Activated CD8-positive, alpha-beta T cell treated with anti-CD3 and anti-CD28 coated beads for 36 hours (primary cell): ENCODE data around the gene DLGAP1. TPM values are rescaled to one million over a fixed set of nuclear protein-coding genes. Genes with fewer than 3 reads are reported as not detected.

Experiments used
- ATAC-seq: fragments of 200-7000 bp; cut with Tn5 transposase; one replicate; pipeline ENCODE4 v1.10.0; 2021; ENCODE audit warnings: mild to moderate bottlenecking, moderate library complexity
- CTCF ChIA-PET: fragments of 350-600 bp; sonication (Branson Sonifier 250); formaldehyde crosslinking; loops from one replicate; lab custom pipeline; 2021; ENCODE audit warnings: antibody characterized with exemption; lab: Charles Lee
- POLR2A ChIA-PET: fragments of 350-600 bp; sonication (Branson Sonifier 250); formaldehyde crosslinking; loops from one replicate; lab custom pipeline; 2021; ENCODE audit warnings: antibody characterized with exemption; lab: Charles Lee
- DNase-seq: peaks from one replicate; pipeline ENCODE4 v3.0.0-alpha.2; 2020
- H3K27ac Mint-ChIP-seq: one replicate; pipeline ENCODE4 v1.8.0; 2021; ENCODE audit warnings: mild to moderate bottlenecking, mixed read lengths
- H3K27me3 Mint-ChIP-seq: one replicate; pipeline ENCODE4 v1.8.0; 2021; ENCODE audit warnings: mixed read lengths
- H3K36me3 Mint-ChIP-seq: one replicate; pipeline ENCODE4 v1.8.0; 2021; ENCODE audit warnings: low read depth, mixed read lengths
- H3K4me1 Mint-ChIP-seq: one replicate; pipeline ENCODE4 v1.8.0; 2021; ENCODE audit warnings: low read depth, mixed read lengths
- H3K4me3 Mint-ChIP-seq: one replicate; pipeline ENCODE4 v1.8.0; 2021; ENCODE audit warnings: mild to moderate bottlenecking, moderate library complexity, mixed read lengths
- H3K9me3 Mint-ChIP-seq: one replicate; pipeline ENCODE4 v1.8.0; 2021; ENCODE audit warnings: mixed read lengths
- CTCF ChIP-seq: fragments of 200-600 bp; IDR thresholded peaks from one replicate; pipeline ENCODE4 v1.8.0; 2022; ENCODE audit warnings: antibody characterized with exemption, mild to moderate bottlenecking
- intact Hi-C: fragments of 100-400 bp; cut with micrococcal nuclease; formaldehyde crosslinking; loops from one replicate; pipeline ENCODE4 v1.10.0; 2022
- total RNA-seq, 2 experiments: library from RNA; stranded (reverse); gene quantifications; one replicate each; pipeline ENCODE4 v1.2.3, GENCODE V29; 2021

The DLGAP1 gene
- total RNA-seq, 2 experiments from 2014 or later = not detected

- Mint-ChIP-seq H3K9me3 (no peaks in the 10 kb centered on the region), H3K27me3 (no peaks in the 10 kb centered on the region), H3K4me3 (no peak overlapping the region), H3K36me3 (no peaks in the 10 kb centered on the region), H3K4me1 (no peaks in the 10 kb centered on the region), H3K27ac (no peak overlapping the region)
- intact Hi-C loops = no loop called here
- TF ChIP-seq CTCF = no peak
- ATAC-seq (no peak), DNase-seq (no peak)
- ChIA-PET CTCF (interaction anchor here (1.4 kb wide), 1 partner anchor 30 kb away, joined by 3 read pairs; no protein-coding TSS in a partner anchor), POLR2A (no interaction called here)
Observed at GRCh38 chr18:3554811-3555427, 900.2 kb downstream of the DLGAP1 start.

- intact Hi-C loops = no loop called here
- DNase-seq = no peak
- no peak overlapping the region for H3K27ac Mint-ChIP-seq
- no peak for TF ChIP-seq CTCF
- H3K4me1 Mint-ChIP-seq = no peaks in the 10 kb centered on the region
- H3K36me3 Mint-ChIP-seq = no peaks in the 10 kb centered on the region
- no peak for ATAC-seq
- POLR2A ChIA-PET = no interaction called here
- H3K9me3 Mint-ChIP-seq = no peaks in the 10 kb centered on the region
- no peak overlapping the region for H3K4me3 Mint-ChIP-seq
- CTCF ChIA-PET = interaction anchor here (1.4 kb wide), 1 partner anchor 31 kb away, joined by 3 read pairs; no protein-coding TSS in a partner anchor
- H3K27me3 Mint-ChIP-seq = no peaks in the 10 kb centered on the region
Observed at GRCh38 chr18:3554091-3554601, 901.0 kb downstream of the DLGAP1 start.

- no peak for ATAC-seq
- ChIA-PET POLR2A (no interaction called here), CTCF (no interaction called here)
- intact Hi-C loops = no loop called here
- TF ChIP-seq CTCF = no peak
- no peaks in the 10 kb centered on the region for H3K27me3 Mint-ChIP-seq
- H3K4me1 Mint-ChIP-seq = no peaks in the 10 kb centered on the region
- H3K4me3 Mint-ChIP-seq = no peak overlapping the region
- H3K27ac Mint-ChIP-seq = no peak overlapping the region
- H3K36me3 Mint-ChIP-seq = no peaks in the 10 kb centered on the region
- no peak for DNase-seq
- no peaks in the 10 kb centered on the region for H3K9me3 Mint-ChIP-seq
Observed at GRCh38 chr18:3552305-3552704, 902.8 kb downstream of the DLGAP1 start.

GRCh38 chr18:3547891-3548615 is 907.1 kb downstream of the DLGAP1 start:
- intact Hi-C loops = no loop called here
- POLR2A ChIA-PET = no interaction called here

More at GRCh38 chr18:3547891-3548615, 907.1 kb downstream of the DLGAP1 start:
- no peak for DNase-seq
- Mint-ChIP-seq H3K27ac (no peak overlapping the region), H3K4me1 (no peaks in the 10 kb centered on the region), H3K27me3 (no peaks in the 10 kb centered on the region), H3K9me3 (no peaks in the 10 kb centered on the region), H3K4me3 (no peak overlapping the region), H3K36me3 (no peaks in the 10 kb centered on the region)
- CTCF ChIA-PET = interaction anchor here (0.6 kb wide), 1 partner anchor 10 kb away, joined by 3 read pairs; no protein-coding TSS in a partner anchor
- ATAC-seq = no peak
- no peak for TF ChIP-seq CTCF
